ENCODE measurements around the gene ACTN2. TPM values are rescaled to one million over a fixed set of nuclear protein-coding genes. Genes with fewer than 3 reads are reported as not detected.

ACTN2 gene
- 0.54 and 0.91 TPM in 2 replicates for total RNA-seq
- long read RNA-seq: 0 reads

- peaks cover 4% of the 10 kb centered on the region for H3K36me3 Mint-ChIP-seq (ENCODE audit: low read depth)
- peak; percentile 45 for DNase-seq (ENCODE audit: low read depth, low spot score)
- H3K27me3 Mint-ChIP-seq (ENCODE audit: low read depth): peaks cover 79% of the 10 kb centered on the region
- H3K27ac Mint-ChIP-seq (ENCODE audit: unreplicated experiment): peak within 1 kb of the TSS; percentile 37
- H3K9me3 Mint-ChIP-seq: peaks cover 6% of the 10 kb centered on the region
- TF ChIP-seq, protein P1, sequence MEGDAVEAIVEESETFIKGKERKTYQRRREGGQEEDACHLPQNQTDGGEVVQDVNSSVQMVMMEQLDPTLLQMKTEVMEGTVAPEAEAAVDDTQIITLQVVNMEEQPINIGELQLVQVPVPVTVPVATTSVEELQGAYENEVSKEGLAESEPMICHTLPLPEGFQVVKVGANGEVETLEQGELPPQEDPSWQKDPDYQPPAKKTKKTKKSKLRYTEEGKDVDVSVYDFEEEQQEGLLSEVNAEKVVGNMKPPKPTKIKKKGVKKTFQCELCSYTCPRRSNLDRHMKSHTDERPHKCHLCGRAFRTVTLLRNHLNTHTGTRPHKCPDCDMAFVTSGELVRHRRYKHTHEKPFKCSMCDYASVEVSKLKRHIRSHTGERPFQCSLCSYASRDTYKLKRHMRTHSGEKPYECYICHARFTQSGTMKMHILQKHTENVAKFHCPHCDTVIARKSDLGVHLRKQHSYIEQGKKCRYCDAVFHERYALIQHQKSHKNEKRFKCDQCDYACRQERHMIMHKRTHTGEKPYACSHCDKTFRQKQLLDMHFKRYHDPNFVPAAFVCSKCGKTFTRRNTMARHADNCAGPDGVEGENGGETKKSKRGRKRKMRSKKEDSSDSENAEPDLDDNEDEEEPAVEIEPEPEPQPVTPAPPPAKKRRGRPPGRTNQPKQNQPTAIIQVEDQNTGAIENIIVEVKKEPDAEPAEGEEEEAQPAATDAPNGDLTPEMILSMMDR (conservative IDR thresholded peaks at IDR 0.05): no peak
- peak within 1 kb of the TSS; percentile 81 for H3K4me3 Mint-ChIP-seq
- peaks cover 14% of the 10 kb centered on the region for H3K4me1 Mint-ChIP-seq
Observed at GRCh38 chr1:236685917-236686814, at the start of gene ACTN2. TSS of gene ACTN2 (plus strand) at chr1:236686499. CDS start at chr1:236686674, 175 bp downstream.

GRCh38 chr1:236638945-236639344 is 47.4 kb upstream of the ACTN2 start:
- H3K27ac Mint-ChIP-seq (ENCODE audit: unreplicated experiment): no peak overlapping the region
- no peak overlapping the region for H3K4me3 Mint-ChIP-seq
- H3K4me1 Mint-ChIP-seq: no peaks in the 10 kb centered on the region
- no peak for DNase-seq (ENCODE audit: low read depth, low spot score)
- no peaks in the 10 kb centered on the region for H3K36me3 Mint-ChIP-seq (ENCODE audit: low read depth)
- TF ChIP-seq, protein P1 (conservative IDR thresholded peaks at IDR 0.05): no peak
- peaks cover 7% of the 10 kb centered on the region for H3K27me3 Mint-ChIP-seq (ENCODE audit: low read depth)
- no peaks in the 10 kb centered on the region for H3K9me3 Mint-ChIP-seq

- H3K36me3 Mint-ChIP-seq (ENCODE audit: low read depth): no peaks in the 10 kb centered on the region
- H3K27me3 Mint-ChIP-seq (ENCODE audit: low read depth): peaks cover 6% of the 10 kb centered on the region
- TF ChIP-seq, protein P1 (conservative IDR thresholded peaks at IDR 0.05): no peak
- DNase-seq (ENCODE audit: low read depth, low spot score): no peak
- H3K4me3 Mint-ChIP-seq: no peak overlapping the region
- H3K4me1 Mint-ChIP-seq: no peaks in the 10 kb centered on the region
- H3K9me3 Mint-ChIP-seq: no peaks in the 10 kb centered on the region
- no peak overlapping the region for H3K27ac Mint-ChIP-seq (ENCODE audit: unreplicated experiment)
Observed at GRCh38 chr1:236639686-236640085, 46.6 kb upstream of the ACTN2 start.

DNA sequence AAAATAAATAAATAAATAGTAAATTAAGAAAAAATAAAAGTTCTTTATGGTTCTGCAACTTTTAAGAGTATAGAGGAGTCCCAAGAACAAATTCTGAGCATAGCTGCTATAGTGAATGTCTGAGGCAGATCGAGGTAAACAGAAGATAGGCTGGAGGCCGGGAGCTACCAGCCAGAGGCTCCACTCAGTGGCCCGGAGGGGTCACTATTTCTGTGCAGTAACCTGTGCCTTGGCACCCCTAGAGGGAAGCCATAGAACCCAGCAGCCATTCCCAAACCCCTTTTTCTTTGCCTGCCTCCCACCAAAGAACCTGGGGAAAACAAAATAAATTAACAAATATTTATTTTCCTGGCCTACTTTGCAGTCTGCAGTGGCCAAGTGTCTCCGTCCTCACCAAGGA is 43.5 kb upstream of the ACTN2 start:
- no peak for DNase-seq (ENCODE audit: low read depth, low spot score)
- TF ChIP-seq, protein P1 (conservative IDR thresholded peaks at IDR 0.05): no peak
- no peak overlapping the region for H3K4me3 Mint-ChIP-seq
- no peaks in the 10 kb centered on the region for H3K36me3 Mint-ChIP-seq (ENCODE audit: low read depth)
- no peaks in the 10 kb centered on the region for H3K9me3 Mint-ChIP-seq
- H3K27me3 Mint-ChIP-seq (ENCODE audit: low read depth): peaks cover 6% of the 10 kb centered on the region
- no peaks in the 10 kb centered on the region for H3K4me1 Mint-ChIP-seq
- no peak overlapping the region for H3K27ac Mint-ChIP-seq (ENCODE audit: unreplicated experiment)

DNA sequence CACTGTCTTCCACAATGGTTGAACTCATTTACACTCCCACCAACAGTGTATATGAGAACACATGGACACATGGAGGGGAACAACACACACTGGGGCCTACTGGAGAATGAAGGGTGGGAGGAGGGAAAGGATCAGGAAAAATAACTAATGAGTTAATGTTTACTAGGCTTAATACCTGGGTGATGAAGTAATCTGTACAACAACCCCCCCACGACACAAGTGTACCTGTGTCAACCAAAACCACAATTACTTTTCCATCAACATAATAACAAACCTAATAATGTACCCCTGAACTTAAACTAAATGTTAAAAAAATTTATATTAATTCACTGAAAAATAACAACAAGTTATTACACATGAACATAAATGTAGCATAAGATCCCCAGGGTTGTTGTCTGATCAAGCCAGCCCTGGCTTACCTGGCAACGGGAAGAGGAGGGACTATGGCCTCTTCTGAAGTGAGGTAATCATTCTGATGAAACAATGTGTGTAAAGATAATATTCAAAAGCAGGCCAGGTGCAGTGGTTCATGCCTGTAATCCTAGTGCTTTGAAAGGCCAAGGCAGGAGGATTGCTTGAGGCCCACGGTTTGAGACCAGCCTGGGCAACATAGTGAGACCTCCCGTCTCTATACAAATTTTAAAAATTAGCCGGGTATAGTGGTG is 41.2 kb upstream of the ACTN2 start:
- H3K27me3 Mint-ChIP-seq (ENCODE audit: low read depth): peaks cover 4% of the 10 kb centered on the region
- H3K4me3 Mint-ChIP-seq: no peak overlapping the region
- H3K27ac Mint-ChIP-seq (ENCODE audit: unreplicated experiment): no peak overlapping the region
- no peaks in the 10 kb centered on the region for H3K36me3 Mint-ChIP-seq (ENCODE audit: low read depth)
- H3K9me3 Mint-ChIP-seq: no peaks in the 10 kb centered on the region
- no peak for DNase-seq (ENCODE audit: low read depth, low spot score)
- TF ChIP-seq, protein P1 (conservative IDR thresholded peaks at IDR 0.05): no peak
- H3K4me1 Mint-ChIP-seq: no peaks in the 10 kb centered on the region

Measured in neural crest cell (in vitro differentiated cells).